GM12864 (cell line): ENCODE results near the gene DAB2IP.

Experiments
- DNase-seq: peaks from one replicate; pipeline ENCODE4 v3.0.0-alpha.2; 2011; ENCODE audit warnings: low read depth
- H3K4me3 ChIP-seq: 2 replicates; pipeline ENCODE4 v1.5.1; 2011; ENCODE audit warnings: mild to moderate bottlenecking, low read depth, low read length, control low read depth
- TF ChIP-seq, protein P1 (sequence below): IDR thresholded peaks from 2 replicates; pipeline ENCODE4 v1.5.1; 2011; ENCODE audit warnings: low read depth, mild to moderate bottlenecking, moderate library complexity, low read length, control low read depth, inconsistent platforms; ENCODE audit errors: missing control alignments

The DAB2IP gene

GRCh38 chr9:121732389-121732788 is 81.0 kb downstream of the DAB2IP start:
- H3K4me3 ChIP-seq: no peak overlapping the region
- TF ChIP-seq, protein P1, sequence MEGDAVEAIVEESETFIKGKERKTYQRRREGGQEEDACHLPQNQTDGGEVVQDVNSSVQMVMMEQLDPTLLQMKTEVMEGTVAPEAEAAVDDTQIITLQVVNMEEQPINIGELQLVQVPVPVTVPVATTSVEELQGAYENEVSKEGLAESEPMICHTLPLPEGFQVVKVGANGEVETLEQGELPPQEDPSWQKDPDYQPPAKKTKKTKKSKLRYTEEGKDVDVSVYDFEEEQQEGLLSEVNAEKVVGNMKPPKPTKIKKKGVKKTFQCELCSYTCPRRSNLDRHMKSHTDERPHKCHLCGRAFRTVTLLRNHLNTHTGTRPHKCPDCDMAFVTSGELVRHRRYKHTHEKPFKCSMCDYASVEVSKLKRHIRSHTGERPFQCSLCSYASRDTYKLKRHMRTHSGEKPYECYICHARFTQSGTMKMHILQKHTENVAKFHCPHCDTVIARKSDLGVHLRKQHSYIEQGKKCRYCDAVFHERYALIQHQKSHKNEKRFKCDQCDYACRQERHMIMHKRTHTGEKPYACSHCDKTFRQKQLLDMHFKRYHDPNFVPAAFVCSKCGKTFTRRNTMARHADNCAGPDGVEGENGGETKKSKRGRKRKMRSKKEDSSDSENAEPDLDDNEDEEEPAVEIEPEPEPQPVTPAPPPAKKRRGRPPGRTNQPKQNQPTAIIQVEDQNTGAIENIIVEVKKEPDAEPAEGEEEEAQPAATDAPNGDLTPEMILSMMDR: no peak
- no peak for DNase-seq

DNA sequence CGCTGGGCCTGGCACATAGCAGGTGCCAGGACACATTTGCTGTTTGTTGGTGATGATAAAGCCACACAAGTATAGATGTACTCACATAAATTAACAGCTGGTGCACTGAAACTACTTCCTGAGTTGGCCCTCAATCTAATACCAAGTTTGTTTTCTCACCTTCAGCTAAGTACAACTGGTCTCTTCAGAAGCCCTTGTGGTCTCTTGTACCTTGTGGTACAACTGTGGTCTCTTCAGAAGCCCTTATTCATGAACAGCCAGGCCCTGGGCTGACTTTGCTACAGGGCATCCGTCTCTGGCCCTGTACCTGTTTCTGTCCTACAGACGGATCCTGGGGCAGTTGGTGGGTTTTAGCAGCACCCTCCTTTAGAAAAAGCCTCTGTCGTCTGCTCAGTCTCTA is 81.5 kb downstream of the DAB2IP start:
- DNase-seq: no peak
- H3K4me3 ChIP-seq: no peak overlapping the region
- TF ChIP-seq, protein P1: no peak

GRCh38 chr9:121734465-121734864 is 83.0 kb downstream of the DAB2IP start:
- TF ChIP-seq, protein P1: no peak
- DNase-seq: no peak
- H3K4me3 ChIP-seq: no peak overlapping the region

GRCh38 chr9:121735065-121735792 is 83.8 kb downstream of the DAB2IP start:
- TF ChIP-seq, protein P1: peak; percentile 51
- DNase-seq: no peak
- no peak overlapping the region for H3K4me3 ChIP-seq

DNA sequence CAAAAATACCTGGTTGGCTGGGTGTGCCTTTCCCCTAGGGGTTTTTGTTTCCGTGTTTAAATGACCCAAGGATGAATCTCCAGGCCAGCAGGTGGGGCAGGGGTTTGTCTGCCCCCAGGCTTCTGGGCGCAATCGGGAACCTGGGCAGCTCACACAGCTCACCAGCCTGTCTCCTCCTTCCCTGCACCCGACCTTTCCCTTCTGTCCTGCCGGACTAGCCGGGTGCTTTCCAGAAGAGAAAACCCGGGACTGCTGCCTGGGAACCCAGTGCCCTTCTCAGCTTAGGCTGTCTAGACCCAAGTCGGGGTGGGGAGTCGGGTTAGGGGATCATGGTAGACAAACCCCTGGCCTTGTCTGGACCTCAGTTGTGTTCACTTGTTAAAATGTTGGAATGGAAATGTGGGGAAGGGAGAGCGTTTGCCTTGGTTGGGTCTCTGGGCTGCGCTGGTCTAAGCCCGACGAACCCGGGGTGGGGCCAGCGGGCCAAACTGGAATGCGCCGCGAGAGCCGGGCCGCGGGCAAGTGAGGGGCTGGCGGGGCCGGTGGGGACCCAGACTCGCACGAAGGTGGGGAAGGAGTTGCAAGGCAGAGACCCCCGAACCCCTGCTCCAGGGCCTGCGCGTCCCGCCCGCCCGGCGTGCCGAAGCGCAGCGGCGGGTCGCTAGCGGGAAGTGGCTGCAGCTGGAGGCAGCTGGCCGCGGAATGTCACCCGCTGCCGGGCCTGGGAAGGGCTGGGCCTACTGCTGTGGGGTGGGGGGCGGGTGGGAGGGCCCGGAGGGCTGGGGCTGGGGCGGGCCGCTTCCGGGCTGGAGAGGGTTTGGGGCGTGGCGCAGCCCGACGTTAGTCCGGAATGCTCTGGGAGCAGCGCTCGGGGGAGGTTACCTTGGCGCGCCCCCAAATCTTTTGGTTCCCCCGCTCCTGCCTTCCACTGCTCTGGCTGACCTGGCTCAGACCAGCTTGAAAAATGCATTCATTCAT is 84.6 kb downstream of the DAB2IP start:
- no peak overlapping the region for H3K4me3 ChIP-seq
- no peak for DNase-seq
- TF ChIP-seq, protein P1: no peak

DNA sequence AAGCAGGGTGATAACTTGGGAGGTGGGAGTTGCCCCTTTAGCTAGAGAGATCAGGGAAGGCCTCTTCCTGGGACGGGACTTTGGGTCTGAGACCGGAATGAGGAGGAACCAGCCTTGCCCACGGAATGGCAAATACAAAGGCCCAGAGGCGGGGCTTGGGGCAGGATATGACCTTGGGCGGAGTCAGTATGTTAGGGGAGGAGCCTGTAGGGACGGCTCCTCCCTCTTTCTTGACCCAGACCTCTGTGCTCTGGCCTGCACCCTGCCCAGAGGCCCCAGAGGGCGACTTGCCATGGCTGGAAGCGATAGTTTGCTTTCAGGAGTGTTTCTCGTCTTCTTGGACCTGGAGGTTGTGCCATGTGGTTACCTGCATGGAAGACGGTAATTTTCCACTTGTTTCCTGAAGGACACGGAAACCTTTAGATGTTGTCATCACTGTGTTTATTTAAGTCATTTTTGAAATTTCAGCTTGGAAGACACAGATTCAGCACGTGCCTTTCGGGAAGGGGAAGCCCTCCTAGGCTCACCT is 85.6 kb downstream of the DAB2IP start:
- TF ChIP-seq, protein P1: no peak
- no peak overlapping the region for H3K4me3 ChIP-seq
- DNase-seq: no peak
